Mesendoderm (in vitro differentiated cells): ENCODE results near the gene PNP.
"Not testable (repeated sequence)": the region's sequence is repeated elsewhere in the genome, so short reads cannot be mapped to it uniquely, and the experiment has no call there.

Experiments
- DNase-seq: peaks from one replicate; pipeline ENCODE4 v3.0.0; 2013
- H2AK5ac ChIP-seq: 2 replicates; pipeline ENCODE4 v1.6.1; 2013; ENCODE audit warnings: low read length, inconsistent platforms
- H2BK120ac ChIP-seq: 2 replicates; pipeline ENCODE4 v1.6.1; 2013; ENCODE audit warnings: low read depth, mild to moderate bottlenecking, low read length, moderate library complexity, mixed read lengths
- H2BK15ac ChIP-seq: replicated peaks from 2 replicates; pipeline ENCODE4 v1.6.1; 2013; ENCODE audit warnings: low read depth, mild to moderate bottlenecking, moderate library complexity
- H2BK5ac ChIP-seq: 2 replicates; pipeline ENCODE4 v1.6.1; 2013; ENCODE audit warnings: low read length, inconsistent platforms
- H3K18ac ChIP-seq: 2 replicates; pipeline ENCODE4 v1.6.1; 2013; ENCODE audit warnings: mild to moderate bottlenecking, low read length, mixed read lengths
- H3K23ac ChIP-seq: one replicate; pipeline ENCODE4 v1.6.1; 2013; ENCODE audit warnings: low read length
- H3K27ac ChIP-seq: 2 replicates; pipeline ENCODE4 v1.5.1; 2013; ENCODE audit warnings: low read depth, mild to moderate bottlenecking, inconsistent platforms, low read length, moderate library complexity
- H3K27me3 ChIP-seq: 2 replicates; pipeline ENCODE4 v1.6.1; 2013; ENCODE audit warnings: low read length, control low read depth, mild to moderate bottlenecking, inconsistent platforms; ENCODE audit not compliant: insufficient read depth, poor library complexity
- H3K36me3 ChIP-seq: 2 replicates; pipeline ENCODE4 v1.6.1; 2013; ENCODE audit warnings: low read length, inconsistent platforms; ENCODE audit not compliant: control insufficient read depth, insufficient read depth
- H3K4ac ChIP-seq: one replicate; pipeline ENCODE4 v1.6.1; 2013; ENCODE audit warnings: low read depth, mild to moderate bottlenecking, low read length, moderate library complexity
- H3K4me1 ChIP-seq: 2 replicates; pipeline ENCODE4 v1.6.1; 2013; ENCODE audit warnings: low read depth, low read length, inconsistent platforms; ENCODE audit not compliant: control insufficient read depth
- H3K4me2 ChIP-seq: 2 replicates; pipeline ENCODE4 v1.6.1; 2013; ENCODE audit warnings: low read length
- H3K4me3 ChIP-seq: 2 replicates; pipeline ENCODE4 v1.5.1; 2013; ENCODE audit warnings: mild to moderate bottlenecking, low read length
- H3K56ac ChIP-seq: one replicate; pipeline ENCODE4 v1.6.1; 2013; ENCODE audit warnings: low read length
- H3K79me1 ChIP-seq: 2 replicates; pipeline ENCODE4 v1.6.1; 2013; ENCODE audit warnings: low read length, inconsistent platforms
- H3K79me2 ChIP-seq: 2 replicates; pipeline ENCODE4 v1.6.1; 2013; ENCODE audit warnings: mild to moderate bottlenecking, low read length; ENCODE audit not compliant: control insufficient read depth, insufficient read depth
- H3K9ac ChIP-seq: 2 replicates; pipeline ENCODE4 v1.6.1; 2013; ENCODE audit warnings: low read length, inconsistent platforms
- H4K5ac ChIP-seq: one replicate; pipeline ENCODE4 v1.6.1; 2013; ENCODE audit warnings: low read length
- H4K8ac ChIP-seq: one replicate; pipeline ENCODE4 v1.6.1; 2013; ENCODE audit warnings: low read depth, mild to moderate bottlenecking, control low read depth, low read length, moderate library complexity
- WGBS: extraction: QIAGEN DNeasy Blood & Tissue Kit; methylation state at CpG from one replicate; pipeline ENCODE4 v1.1.7; 2013; ENCODE audit warnings: low lambda C conversion rate, missing lambda C conversion rate; ENCODE audit not compliant: insufficient coverage; ENCODE audit errors: extremely low coverage; 5-methylcytosine and 5-hydroxymethylcytosine counted together

PNP gene

GRCh38 chr14:20506752-20507151 is 37.5 kb downstream of the PNP start:
- not testable (repeated sequence) for H3K36me3 ChIP-seq, H2AK5ac ChIP-seq, H3K4ac ChIP-seq, H4K5ac ChIP-seq, H3K23ac ChIP-seq, H3K4me1 ChIP-seq, H2BK5ac ChIP-seq, H3K9ac ChIP-seq, DNase-seq, H3K27me3 ChIP-seq, H3K56ac ChIP-seq, H3K18ac ChIP-seq, H3K27ac ChIP-seq, H2BK120ac ChIP-seq, H3K79me2 ChIP-seq, H3K4me3 ChIP-seq, H4K8ac ChIP-seq, H3K4me2 ChIP-seq, H2BK15ac ChIP-seq, H3K79me1 ChIP-seq
- no CpG with 5 or more reads among the region's 30 CpGs for WGBS

GRCh38 chr14:20507537-20507936 is 38.3 kb downstream of the PNP start:
- not testable (repeated sequence) for H3K36me3 ChIP-seq, H3K79me2 ChIP-seq, H3K18ac ChIP-seq, H3K79me1 ChIP-seq, H4K8ac ChIP-seq, H3K4ac ChIP-seq, H2BK5ac ChIP-seq, H2BK120ac ChIP-seq, H3K4me1 ChIP-seq, H3K4me3 ChIP-seq, H3K27me3 ChIP-seq, DNase-seq, H2BK15ac ChIP-seq, H3K27ac ChIP-seq, H3K4me2 ChIP-seq, H3K23ac ChIP-seq, H3K9ac ChIP-seq, H4K5ac ChIP-seq, H3K56ac ChIP-seq, H2AK5ac ChIP-seq
- WGBS: no CpG with 5 or more reads among the region's 3 CpGs

- no peak overlapping the region for H2BK120ac ChIP-seq
- no peaks in the 10 kb centered on the region for H3K27me3 ChIP-seq
- no peak overlapping the region for H2BK15ac ChIP-seq
- H3K9ac ChIP-seq: no peak overlapping the region
- no peak overlapping the region for H3K4me2 ChIP-seq
- no peak overlapping the region for H2BK5ac ChIP-seq
- no peak overlapping the region for H3K4me3 ChIP-seq
- no peak overlapping the region for H4K8ac ChIP-seq
- no peak overlapping the region for H3K23ac ChIP-seq
- H3K27ac ChIP-seq: no peak overlapping the region
- H3K79me1 ChIP-seq: no peaks in the 10 kb centered on the region
- no peak for DNase-seq
- H3K4ac ChIP-seq: no peak overlapping the region
- no peak overlapping the region for H3K18ac ChIP-seq
- no peak overlapping the region for H3K56ac ChIP-seq
- no peak overlapping the region for H4K5ac ChIP-seq
- H3K36me3 ChIP-seq: no peaks in the 10 kb centered on the region
- H3K79me2 ChIP-seq: no peaks in the 10 kb centered on the region
- no peak overlapping the region for H2AK5ac ChIP-seq
- H3K4me1 ChIP-seq: peaks cover 8% of the 10 kb centered on the region
- WGBS: no CpG with 5 or more reads among the region's 8 CpGs
Measured at GRCh38 chr14:20508367-20508766, 39.2 kb downstream of the PNP start.

GRCh38 chr14:20512177-20512905 is 43.1 kb downstream of the PNP start:
- Histone ChIP-seq H3K56ac (no peak overlapping the region), H3K4me1 (peaks cover 8% of the 10 kb centered on the region), H4K8ac (no peak overlapping the region), H2BK5ac (no peak overlapping the region), H2BK15ac (no peak overlapping the region), H2BK120ac (no peak overlapping the region), H2AK5ac (no peak overlapping the region), H3K4me3 (no peak overlapping the region), H3K9ac (no peak overlapping the region), H3K79me1 (no peaks in the 10 kb centered on the region), H3K36me3 (no peaks in the 10 kb centered on the region), H3K4me2 (no peak overlapping the region), H3K79me2 (no peaks in the 10 kb centered on the region), H3K18ac (no peak overlapping the region), H3K4ac (no peak overlapping the region), H3K27ac (no peak overlapping the region), H4K5ac (no peak overlapping the region), H3K27me3 (no peaks in the 10 kb centered on the region), H3K23ac (no peak overlapping the region)
- DNase-seq: no peak
- WGBS: no CpG with 5 or more reads among the region's 7 CpGs

- Histone ChIP-seq H3K56ac (no peak overlapping the region), H3K18ac (no peak overlapping the region), H3K27me3 (no peaks in the 10 kb centered on the region), H4K5ac (no peak overlapping the region), H2BK120ac (no peak overlapping the region), H3K27ac (no peak overlapping the region), H3K4me3 (no peak overlapping the region), H3K4me2 (no peak overlapping the region), H3K36me3 (no peaks in the 10 kb centered on the region), H3K4ac (no peak overlapping the region), H3K4me1 (peaks cover 8% of the 10 kb centered on the region), H3K9ac (no peak overlapping the region), H4K8ac (no peak overlapping the region), H3K79me2 (no peaks in the 10 kb centered on the region), H2AK5ac (no peak overlapping the region), H3K23ac (no peak overlapping the region), H2BK15ac (no peak overlapping the region), H3K79me1 (no peaks in the 10 kb centered on the region), H2BK5ac (no peak overlapping the region)
- no peak for DNase-seq
- WGBS: no CpG with 5 or more reads among the region's 4 CpGs
Measured at GRCh38 chr14:20515846-20516245, 46.6 kb downstream of the PNP start.

- Histone ChIP-seq H3K27ac (no peak overlapping the region), H3K9ac (no peak overlapping the region), H2AK5ac (no peak overlapping the region), H4K8ac (no peak overlapping the region), H3K79me2 (no peaks in the 10 kb centered on the region), H3K27me3 (no peaks in the 10 kb centered on the region), H3K4me3 (no peak overlapping the region), H4K5ac (no peak overlapping the region), H3K79me1 (no peaks in the 10 kb centered on the region), H3K4me2 (no peak overlapping the region), H2BK120ac (no peak overlapping the region), H3K36me3 (no peaks in the 10 kb centered on the region), H3K18ac (no peak overlapping the region), H3K4ac (no peak overlapping the region), H3K4me1 (peaks cover 8% of the 10 kb centered on the region), H3K56ac (no peak overlapping the region), H3K23ac (no peak overlapping the region), H2BK5ac (no peak overlapping the region), H2BK15ac (no peak overlapping the region)
- DNase-seq: no peak
- WGBS: no CpG with 5 or more reads among the region's 4 CpGs
Measured at GRCh38 chr14:20516921-20517320, 47.7 kb downstream of the PNP start.
